Vagina (tissue), 2 donors: ENCODE data around the gene CNOT2.

Experiments used
- CTCF ChIP-seq, 3 experiments: fragments of 450-650 bp in 2 of 3; fragments of 200-600 bp in 1 of 3; sonication (generic) in 1 of 3; IDR thresholded peaks; one replicate each; pipeline ENCODE4 v1.5.1; 2017 to 2019; ENCODE audit warnings: antibody characterized with exemption in 3 of 3, mild to moderate bottlenecking in 2 of 3, moderate library complexity in 2 of 3
- POLR2A ChIP-seq, 2 donors: fragments of 450-650 bp; IDR thresholded peaks; one replicate each; pipeline ENCODE4 v1.6.1; 2017; ENCODE audit warnings: antibody characterized with exemption in 2 of 2, mild to moderate bottlenecking in 2 of 2, moderate library complexity in 2 of 2
- POLR2AphosphoS5 ChIP-seq, 2 donors: sonication (generic); formaldehyde crosslinking; IDR thresholded peaks; one replicate each; pipeline ENCODE4 v1.9.0; 2017; ENCODE audit warnings: antibody characterized with exemption in 2 of 2, mild to moderate bottlenecking in 2 of 2, low read depth in 1 of 2; ENCODE audit not compliant: insufficient read depth in 1 of 2

- no peak for TF ChIP-seq POLR2A (IDR thresholded peaks at IDR 0.05)
- no peak for TF ChIP-seq CTCF (IDR thresholded peaks at IDR 0.05)
- TF ChIP-seq POLR2AphosphoS5 (IDR thresholded peaks at IDR 0.05; ENCODE audit: insufficient read depth in 1 of 2, low read depth in 1 of 2): no peak
These were observed 25.8 kb upstream of the CNOT2 start for GRCh38 chr12:70217416-70217815.
